Measurements from ENCODE around the gene HAPSTR1.
"Not testable (repeated sequence)": the region's sequence is repeated elsewhere in the genome, so short reads cannot be mapped to it uniquely, and the experiment has no call there.

HAPSTR1 gene

GRCh38 chr16:9072806-9073341 is 18.6 kb upstream of the HAPSTR1 start:
- H3K9ac ChIP-seq (ENCODE audit: low read depth, low read length, poor library complexity, severe bottlenecking): no peak overlapping the region
- H3K4me2 ChIP-seq (ENCODE audit: low read depth, low read length, poor library complexity, severe bottlenecking): no peak overlapping the region
- no peaks in the 10 kb centered on the region for H3K4me1 ChIP-seq (ENCODE audit: insufficient read depth, low read length, poor library complexity, severe bottlenecking)
- peaks cover 15% of the 10 kb centered on the region for H3K27me3 ChIP-seq (ENCODE audit: insufficient read depth, low read length, poor library complexity, severe bottlenecking)
- H4K20me1 ChIP-seq (ENCODE audit: insufficient read depth, low read length, poor library complexity, severe bottlenecking): no peaks in the 10 kb centered on the region
- no peaks in the 10 kb centered on the region for H3F3A ChIP-seq (ENCODE audit: low read depth)
- H3K4me3 ChIP-seq (ENCODE audit: low read length, poor library complexity, severe bottlenecking): no peak overlapping the region
- no peak for TF ChIP-seq CTCF (conservative IDR thresholded peaks at IDR 0.05; ENCODE audit: low read length)
- TF ChIP-seq EZH2phosphoT487 (IDR thresholded peaks at IDR 0.05; ENCODE audit: borderline replicate concordance): no peak
- H3K9me2 ChIP-seq (replicated peaks; ENCODE audit: low read depth, low read length): no peaks in the 10 kb centered on the region
- H3K9me3 ChIP-seq (ENCODE audit: insufficient read depth, low read depth, low read length): no peaks in the 10 kb centered on the region
- no peaks in the 10 kb centered on the region for H3K79me2 ChIP-seq (ENCODE audit: insufficient read depth, low read length)
- no peaks in the 10 kb centered on the region for H3K36me3 ChIP-seq (ENCODE audit: insufficient read depth, low read length)
- no peak overlapping the region for H2AFZ ChIP-seq (ENCODE audit: low read length)

- no peak overlapping the region for H3K9ac ChIP-seq (ENCODE audit: low read depth, low read length, poor library complexity, severe bottlenecking)
- no peak overlapping the region for H3K4me3 ChIP-seq (ENCODE audit: low read length, poor library complexity, severe bottlenecking)
- H3K4me2 ChIP-seq (ENCODE audit: low read depth, low read length, poor library complexity, severe bottlenecking): no peak overlapping the region
- H3K4me1 ChIP-seq (ENCODE audit: insufficient read depth, low read length, poor library complexity, severe bottlenecking): no peaks in the 10 kb centered on the region
- peaks cover 15% of the 10 kb centered on the region for H3K27me3 ChIP-seq (ENCODE audit: insufficient read depth, low read length, poor library complexity, severe bottlenecking)
- no peaks in the 10 kb centered on the region for H3F3A ChIP-seq (ENCODE audit: low read depth)
- H3K9me2 ChIP-seq (replicated peaks; ENCODE audit: low read depth, low read length): no peaks in the 10 kb centered on the region
- H4K20me1 ChIP-seq (ENCODE audit: insufficient read depth, low read length, poor library complexity, severe bottlenecking): no peaks in the 10 kb centered on the region
- TF ChIP-seq EZH2phosphoT487 (IDR thresholded peaks at IDR 0.05; ENCODE audit: borderline replicate concordance) (no peak), CTCF (conservative IDR thresholded peaks at IDR 0.05; ENCODE audit: low read length) (no peak)
- no peaks in the 10 kb centered on the region for H3K36me3 ChIP-seq (ENCODE audit: insufficient read depth, low read length)
- H3K79me2 ChIP-seq (ENCODE audit: insufficient read depth, low read length): no peaks in the 10 kb centered on the region
- no peaks in the 10 kb centered on the region for H3K9me3 ChIP-seq (ENCODE audit: insufficient read depth, low read depth, low read length)
- H2AFZ ChIP-seq (ENCODE audit: low read length): no peak overlapping the region
Measured at GRCh38 chr16:9075299-9076071, 16.0 kb upstream of the HAPSTR1 start.

- Histone ChIP-seq H3K9me3 (ENCODE audit: insufficient read depth, low read depth, low read length) (no peaks in the 10 kb centered on the region), H3K79me2 (ENCODE audit: insufficient read depth, low read length) (no peaks in the 10 kb centered on the region), H3K4me1 (ENCODE audit: insufficient read depth, low read length, poor library complexity, severe bottlenecking) (no peaks in the 10 kb centered on the region), H3K9me2 (replicated peaks; ENCODE audit: low read depth, low read length) (no peaks in the 10 kb centered on the region), H3F3A (ENCODE audit: low read depth) (no peaks in the 10 kb centered on the region), H2AFZ (ENCODE audit: low read length) (no peak overlapping the region), H3K27me3 (ENCODE audit: insufficient read depth, low read length, poor library complexity, severe bottlenecking) (peaks cover 15% of the 10 kb centered on the region), H3K36me3 (ENCODE audit: insufficient read depth, low read length) (no peaks in the 10 kb centered on the region), H3K4me3 (ENCODE audit: low read length, poor library complexity, severe bottlenecking) (no peak overlapping the region), H4K20me1 (ENCODE audit: insufficient read depth, low read length, poor library complexity, severe bottlenecking) (no peaks in the 10 kb centered on the region), H3K9ac (ENCODE audit: low read depth, low read length, poor library complexity, severe bottlenecking) (no peak overlapping the region), H3K4me2 (ENCODE audit: low read depth, low read length, poor library complexity, severe bottlenecking) (no peak overlapping the region)
- TF ChIP-seq CTCF (conservative IDR thresholded peaks at IDR 0.05; ENCODE audit: low read length): no peak
- no peak for TF ChIP-seq EZH2phosphoT487 (IDR thresholded peaks at IDR 0.05; ENCODE audit: borderline replicate concordance)
Measured at GRCh38 chr16:9077091-9077809, 14.2 kb upstream of the HAPSTR1 start.

GRCh38 chr16:9078467-9079429 is 12.7 kb upstream of the HAPSTR1 start:
- H2AFZ ChIP-seq (ENCODE audit: low read length): 0 out of 2 replicates have a peak overlapping the region, but pooled peaks have one; percentile 49
- not testable (repeated sequence) for H3K4me2 ChIP-seq (ENCODE audit: low read depth, low read length, poor library complexity, severe bottlenecking); H4K20me1 ChIP-seq (ENCODE audit: insufficient read depth, low read length, poor library complexity, severe bottlenecking); H3F3A ChIP-seq (ENCODE audit: low read depth); H3K36me3 ChIP-seq (ENCODE audit: insufficient read depth, low read length); H3K9me3 ChIP-seq (ENCODE audit: insufficient read depth, low read depth, low read length); H3K79me2 ChIP-seq (ENCODE audit: insufficient read depth, low read length); H3K9me2 ChIP-seq (replicated peaks; ENCODE audit: low read depth, low read length); H3K4me1 ChIP-seq (ENCODE audit: insufficient read depth, low read length, poor library complexity, severe bottlenecking); H3K4me3 ChIP-seq (ENCODE audit: low read length, poor library complexity, severe bottlenecking); H3K9ac ChIP-seq (ENCODE audit: low read depth, low read length, poor library complexity, severe bottlenecking)
- H3K27me3 ChIP-seq (ENCODE audit: insufficient read depth, low read length, poor library complexity, severe bottlenecking): peaks cover 15% of the 10 kb centered on the region

Data from Loucy (cell line).